Esophagus (tissue), 2 donors: ENCODE data around the gene AGBL1. TPM values are rescaled to one million over a fixed set of nuclear protein-coding genes. Genes with fewer than 3 reads are reported as not detected.

Experiments
- H3K27ac ChIP-seq, 2 donors: one replicate each; pipeline ENCODE4 v1.5.1; 2013; ENCODE audit warnings: low read depth in 2 of 2, mild to moderate bottlenecking in 2 of 2, inconsistent platforms in 1 of 2, low read length in 1 of 2, moderate library complexity in 1 of 2
- H3K27me3 ChIP-seq, 2 donors: one replicate each; pipeline ENCODE4 v1.6.1; 2013; ENCODE audit warnings: low read length in 2 of 2, control low read depth in 1 of 2, mild to moderate bottlenecking in 1 of 2; ENCODE audit not compliant: insufficient read depth in 2 of 2, control insufficient read depth in 1 of 2
- H3K36me3 ChIP-seq, 2 donors: one replicate each; pipeline ENCODE4 v1.6.1; 2013; ENCODE audit warnings: low read length in 1 of 2; ENCODE audit not compliant: control insufficient read depth in 2 of 2, insufficient read depth in 2 of 2
- H3K4me1 ChIP-seq, 2 donors: one replicate each; pipeline ENCODE4 v1.6.1; 2013; ENCODE audit warnings: low read length in 1 of 2; ENCODE audit not compliant: control insufficient read depth in 2 of 2, insufficient read depth in 2 of 2
- H3K4me3 ChIP-seq, 2 donors: one replicate each; pipeline ENCODE4 v1.5.1; 2013; ENCODE audit warnings: low read length in 2 of 2, mild to moderate bottlenecking in 2 of 2, low read depth in 1 of 2, moderate library complexity in 1 of 2
- H3K9me3 ChIP-seq, 2 donors: one replicate each; pipeline ENCODE4 v1.6.1; 2013; ENCODE audit warnings: mild to moderate bottlenecking in 2 of 2, low read depth in 1 of 2, low read length in 1 of 2, moderate library complexity in 1 of 2; ENCODE audit not compliant: control insufficient read depth in 2 of 2, insufficient read depth in 1 of 2
- WGBS, 2 donors: extraction: QIAGEN DNeasy Blood & Tissue Kit; methylation state at CpG; one replicate each; pipeline ENCODE4 v1.1.7; 2013; 5-methylcytosine and 5-hydroxymethylcytosine counted together
- polyA plus RNA-seq, 2 donors: library from polyadenylated mRNA; stranded (reverse); fragments of 200-250 nt; gene quantifications; one replicate each; pipeline ENCODE4 v1.2.3, GENCODE V29; 2013
- donor health status: healthy with polysubstance abuse.
- donor health status: Bipolar disorder and iron deficiency.

AGBL1 gene
- polyA plus RNA-seq, 2 donors: 0.01 TPM; not detected in 1

GRCh38 chr15:86488046-86488445 lies 408.4 kb downstream of the AGBL1 start:
- 61% methylated on average over 3 of the region's 3 CpGs for WGBS, 2 donors
- H3K4me3 ChIP-seq: no peak overlapping the region
- no peaks in the 10 kb centered on the region for H3K4me1 ChIP-seq
- no peak overlapping the region for H3K27ac ChIP-seq
- no peaks in the 10 kb centered on the region for H3K27me3 ChIP-seq
- no peaks in the 10 kb centered on the region for H3K9me3 ChIP-seq
- H3K36me3 ChIP-seq: no peaks in the 10 kb centered on the region

- H3K27ac ChIP-seq: no peak overlapping the region
- H3K4me3 ChIP-seq: no peak overlapping the region
- no peaks in the 10 kb centered on the region for H3K27me3 ChIP-seq
- no peaks in the 10 kb centered on the region for H3K9me3 ChIP-seq
- WGBS, 2 donors: 56 to 72% methylated on average over 5 of the region's 5 CpGs
- H3K36me3 ChIP-seq: no peaks in the 10 kb centered on the region
- no peaks in the 10 kb centered on the region for H3K4me1 ChIP-seq
Observed at GRCh38 chr15:86489981-86490380, 410.3 kb downstream of the AGBL1 start.

GRCh38 chr15:86491118-86491517 lies 411.4 kb downstream of the AGBL1 start:
- Histone ChIP-seq H3K4me3 (no peak overlapping the region), H3K4me1 (no peaks in the 10 kb centered on the region), H3K36me3 (no peaks in the 10 kb centered on the region), H3K27me3 (no peaks in the 10 kb centered on the region), H3K9me3 (no peaks in the 10 kb centered on the region), H3K27ac (no peak overlapping the region)
- WGBS, 2 donors: 89 to 90% methylated on average over 2 of the region's 2 CpGs

- no peak overlapping the region for H3K27ac ChIP-seq
- H3K27me3 ChIP-seq: no peaks in the 10 kb centered on the region
- no peaks in the 10 kb centered on the region for H3K36me3 ChIP-seq
- no peaks in the 10 kb centered on the region for H3K4me1 ChIP-seq
- WGBS, 2 donors: 54 to 72% methylated on average over 3 of the region's 3 CpGs
- no peaks in the 10 kb centered on the region for H3K9me3 ChIP-seq
- H3K4me3 ChIP-seq: no peak overlapping the region
Observed at GRCh38 chr15:86493884-86494283, 414.2 kb downstream of the AGBL1 start.

- Histone ChIP-seq H3K9me3 (no peaks in the 10 kb centered on the region), H3K27ac (no peak overlapping the region), H3K4me1 (no peaks in the 10 kb centered on the region), H3K4me3 (no peak overlapping the region), H3K27me3 (no peaks in the 10 kb centered on the region), H3K36me3 (no peaks in the 10 kb centered on the region)
- WGBS, 2 donors: 57 to 60% methylated on average over 1 of the region's 1 CpG
Observed at GRCh38 chr15:86494475-86494874, 414.8 kb downstream of the AGBL1 start.

GRCh38 chr15:86502301-86502700 lies 422.6 kb downstream of the AGBL1 start:
- no peaks in the 10 kb centered on the region for H3K4me1 ChIP-seq
- H3K27ac ChIP-seq: no peak overlapping the region
- H3K4me3 ChIP-seq: no peak overlapping the region
- no peaks in the 10 kb centered on the region for H3K36me3 ChIP-seq
- no peaks in the 10 kb centered on the region for H3K27me3 ChIP-seq
- no peaks in the 10 kb centered on the region for H3K9me3 ChIP-seq
- 8 to 13% methylated on average over 1 of the region's 1 CpG for WGBS, 2 donors

GRCh38 chr15:86505951-86506350 lies 426.3 kb downstream of the AGBL1 start:
- Histone ChIP-seq H3K4me1 (no peaks in the 10 kb centered on the region), H3K9me3 (no peaks in the 10 kb centered on the region), H3K4me3 (no peak overlapping the region), H3K27me3 (no peaks in the 10 kb centered on the region), H3K27ac (no peak overlapping the region), H3K36me3 (no peaks in the 10 kb centered on the region)
- WGBS, 2 donors: 69 to 77% methylated on average over 2 of the region's 2 CpGs

GRCh38 chr15:86506401-86506800 lies 426.7 kb downstream of the AGBL1 start:
- Histone ChIP-seq H3K27me3 (no peaks in the 10 kb centered on the region), H3K36me3 (no peaks in the 10 kb centered on the region), H3K4me3 (no peak overlapping the region), H3K9me3 (no peaks in the 10 kb centered on the region), H3K27ac (no peak overlapping the region), H3K4me1 (no peaks in the 10 kb centered on the region)
- 65 to 79% methylated on average over 2 of the region's 2 CpGs for WGBS, 2 donors

GRCh38 chr15:86515625-86516024 lies 436.0 kb downstream of the AGBL1 start:
- H3K27me3 ChIP-seq: peaks cover 0 to 2% of the 10 kb centered on the region in 2 donors
- H3K9me3 ChIP-seq: no peaks in the 10 kb centered on the region
- H3K36me3 ChIP-seq: no peaks in the 10 kb centered on the region
- no peaks in the 10 kb centered on the region for H3K4me1 ChIP-seq
- no peak overlapping the region for H3K27ac ChIP-seq
- H3K4me3 ChIP-seq: no peak overlapping the region
- 53 to 80% methylated on average over 4 of the region's 4 CpGs for WGBS, 2 donors

GRCh38 chr15:86522721-86523120 lies 443.1 kb downstream of the AGBL1 start:
- Histone ChIP-seq H3K9me3 (no peaks in the 10 kb centered on the region), H3K36me3 (no peaks in the 10 kb centered on the region), H3K4me1 (no peaks in the 10 kb centered on the region), H3K27me3 (peaks cover 2% of the 10 kb centered on the region in 2 donors), H3K27ac (no peak overlapping the region), H3K4me3 (no peak overlapping the region)
- 57 to 65% methylated on average over 3 of the region's 3 CpGs for WGBS, 2 donors
